A549 (cell line): ENCODE results near the gene TCP11L2. TPM values are rescaled to one million over a fixed set of nuclear protein-coding genes. Genes with fewer than 3 reads are reported as not detected.

ENCODE experiments used
- ATAC-seq, 2 experiments: fragments of 200-7000 bp in 1 of 2; fragments of >200 bp in 1 of 2; cut with Nextera tagmentation in 1 of 2; cut with Tn5 transposase in 1 of 2; 3 replicates each; pipeline versions ENCODE4 v1.8.0 to v1.9.1; 2018 to 2020; ENCODE audit warnings: mild to moderate bottlenecking in 1 of 2, moderate library complexity in 1 of 2
- CTCF ChIA-PET: fragments of 300-600 bp; sonication (Branson Sonifier 250); formaldehyde crosslinking; extraction: SDS; loops from one replicate; lab custom pipeline; 2021; ENCODE audit warnings: antibody characterized with exemption, inconsistent platforms; lab: Yijun Ruan, JAX
- POLR2A ChIA-PET: fragments of 350-600 bp; formaldehyde crosslinking; extraction: SDS; loops from one replicate; lab custom pipeline; 2021; ENCODE audit warnings: antibody characterized with exemption, inconsistent platforms; lab: Yijun Ruan, JAX
- DNase-seq, 2 experiments: peaks; one replicate each; pipeline versions ENCODE4 v3.0.0 to v3.0.0-alpha.2; 2011 to 2016; ENCODE audit warnings: low read depth in 1 of 2, low spot score in 1 of 2
- FAIRE-seq: peaks from 2 replicates; lab custom pipeline; 2011; peaks lifted over from hg19 to GRCh38; lab: Jason Lieb, UNC
- H3K27ac ChIP-seq, 2 experiments: fragments of >200 bp; sonication (Bioruptor Twin); formaldehyde crosslinking; 3 replicates each; pipeline ENCODE4 v1.5.1; 2016 to 2017
- H3K4me1 ChIP-seq: fragments of >200 bp; sonication (Bioruptor Twin); formaldehyde crosslinking; 3 replicates; pipeline ENCODE4 v1.6.1; 2016
- H3K4me2 ChIP-seq: fragments of >200 bp; sonication (Bioruptor Twin); formaldehyde crosslinking; 3 replicates; pipeline ENCODE4 v1.6.1; 2016
- H3K4me3 ChIP-seq: fragments of >200 bp; sonication (Bioruptor Twin); formaldehyde crosslinking; 3 replicates; pipeline ENCODE4 v1.5.1; 2016
- H3K9me3 ChIP-seq: fragments of >200 bp; sonication (Bioruptor Twin); formaldehyde crosslinking; 3 replicates; pipeline ENCODE4 v1.6.1; 2016
- CBX8 ChIP-seq: fragments of 200-600 bp; sonication (generic); IDR thresholded peaks from 2 replicates; pipeline ENCODE4 v1.6.1; 2016
- CEBPB ChIP-seq, 2 experiments: fragments of >200 bp in 1 of 2; sonication (Bioruptor Twin) in 1 of 2; formaldehyde crosslinking in 1 of 2; IDR thresholded peaks; 2 replicates each; pipeline ENCODE4 v1.6.1; 2012 to 2016
- EHF ChIP-seq: fragments of 250-450 bp; sonication (Bioruptor Pico); IDR thresholded peaks from 2 replicates; pipeline ENCODE4 v1.5.0; 2020; ENCODE audit warnings: mild to moderate bottlenecking
- EHMT2 ChIP-seq: fragments of 200-600 bp; sonication (generic); IDR thresholded peaks from 2 replicates; pipeline ENCODE4 v1.6.1; 2016; ENCODE audit warnings: antibody characterized with exemption, low read depth, mild to moderate bottlenecking, moderate library complexity
- GATA3 ChIP-seq: IDR thresholded peaks from 2 replicates; pipeline ENCODE4 v1.6.1; 2012; ENCODE audit warnings: borderline replicate concordance
- HOXB5 ChIP-seq: fragments of 250-450 bp; sonication (Bioruptor Pico); IDR thresholded peaks from 2 replicates; pipeline ENCODE4 v1.5.0; 2020; ENCODE audit warnings: mild to moderate bottlenecking, moderate library complexity
- KDM1A ChIP-seq: fragments of 200-600 bp; sonication (generic); IDR thresholded peaks from 2 replicates; pipeline ENCODE4 v1.6.1; 2016; ENCODE audit warnings: low read depth, mild to moderate bottlenecking
- MAFK ChIP-seq: fragments of 450-650 bp; IDR thresholded peaks from 2 replicates; pipeline ENCODE4 v1.6.1; 2014; ENCODE audit not compliant: partially characterized antibody
- MYC ChIP-seq: IDR thresholded peaks from 2 replicates; pipeline ENCODE4 v1.6.1; 2012; ENCODE audit warnings: mild to moderate bottlenecking, inconsistent platforms, low read length, improper control_type of control experiment, borderline replicate concordance
- NPAS2 ChIP-seq: fragments of 250-450 bp; sonication (Bioruptor Pico); IDR thresholded peaks from 2 replicates; pipeline ENCODE4 v1.8.0; 2022; ENCODE audit warnings: mild to moderate bottlenecking, moderate library complexity, borderline replicate concordance
- POLR2A ChIP-seq: IDR thresholded peaks from 2 replicates; pipeline ENCODE4 v1.6.1; 2012; ENCODE audit warnings: mild to moderate bottlenecking, low read length
- RCOR1 ChIP-seq: fragments of 150-350 bp; IDR thresholded peaks from 2 replicates; pipeline ENCODE4 v1.6.1; 2014; ENCODE audit warnings: antibody characterized with exemption, low read length, low read depth
- RFX5 ChIP-seq: fragments of 450-650 bp; IDR thresholded peaks from 2 replicates; pipeline ENCODE4 v1.7.1; 2014; ENCODE audit warnings: antibody characterized with exemption, mild to moderate bottlenecking, moderate library complexity
- RNF2 ChIP-seq: fragments of 200-600 bp; sonication (generic); IDR thresholded peaks from 2 replicates; pipeline ENCODE4 v1.6.1; 2016; ENCODE audit warnings: low read depth, mild to moderate bottlenecking, antibody characterized with exemption, moderate library complexity, borderline replicate concordance
- SMC3 ChIP-seq: fragments of >200 bp; sonication (Bioruptor Twin); formaldehyde crosslinking; IDR thresholded peaks from 3 replicates; pipeline ENCODE4 v1.6.1; 2018; ENCODE audit warnings: inconsistent platforms
- TP53 ChIP-seq: fragments of 250-450 bp; sonication (Bioruptor Pico); IDR thresholded peaks from 2 replicates; pipeline ENCODE4 v1.5.0; 2021; ENCODE audit warnings: mild to moderate bottlenecking, moderate library complexity
- ZC3H11A ChIP-seq: fragments of 450-650 bp; IDR thresholded peaks from 2 replicates; pipeline ENCODE4 v1.6.1; 2014; ENCODE audit warnings: antibody characterized with exemption, mild to moderate bottlenecking
- ZNF302 ChIP-seq: fragments of 250-450 bp; sonication (Bioruptor Pico); IDR thresholded peaks from 2 replicates; pipeline ENCODE4 v1.9.0; 2021; ENCODE audit warnings: inconsistent platforms, mild to moderate bottlenecking, moderate library complexity
- WGBS: methylation state at CpG from one replicate; pipeline ENCODE4 v1.1.6; 2017; ENCODE audit errors: missing lambda C conversion rate; 5-methylcytosine and 5-hydroxymethylcytosine counted together
- polyA plus RNA-seq, 4 experiments: library from polyadenylated mRNA; depleted of rRNA in 3 of 4; stranded (reverse); fragments of >200 nt; fragmentation: RNase III in 1 of 4; extraction: RNeasy Plus Mini Kit Qiagen cat#74134 plus additional on column Dnase treatment in 1 of 4; gene quantifications; 2 replicates in 3 of 4; 3 replicates in 1 of 4; pipeline ENCODE4 v1.2.3, GENCODE V29; 2011 to 2017
- TF ChIP-seq, protein P1 (sequence below): fragments of 250-450 bp; sonication (Bioruptor Pico); IDR thresholded peaks from 2 replicates; pipeline ENCODE4 v1.5.0; 2021; ENCODE audit warnings: mild to moderate bottlenecking, moderate library complexity, borderline replicate concordance
- TF ChIP-seq, protein P2 (sequence below): fragments of 450-650 bp; IDR thresholded peaks from 2 replicates; pipeline ENCODE4 v1.6.1; 2014; ENCODE audit warnings: antibody characterized with exemption
- TF ChIP-seq, protein P3 (sequence below): fragments of 150-350 bp; IDR thresholded peaks from 2 replicates; pipeline ENCODE4 v1.6.1; 2014; ENCODE audit warnings: low read depth, mild to moderate bottlenecking, low read length
- TF ChIP-seq, protein P4 (sequence below): IDR thresholded peaks from 2 replicates; pipeline ENCODE4 v1.6.1; 2012

TCP11L2 gene
- polyA plus RNA-seq, 2 of the 4 experiments (the other 2 are of a cell fraction): 4.1 to 16.6 TPM

DNA sequence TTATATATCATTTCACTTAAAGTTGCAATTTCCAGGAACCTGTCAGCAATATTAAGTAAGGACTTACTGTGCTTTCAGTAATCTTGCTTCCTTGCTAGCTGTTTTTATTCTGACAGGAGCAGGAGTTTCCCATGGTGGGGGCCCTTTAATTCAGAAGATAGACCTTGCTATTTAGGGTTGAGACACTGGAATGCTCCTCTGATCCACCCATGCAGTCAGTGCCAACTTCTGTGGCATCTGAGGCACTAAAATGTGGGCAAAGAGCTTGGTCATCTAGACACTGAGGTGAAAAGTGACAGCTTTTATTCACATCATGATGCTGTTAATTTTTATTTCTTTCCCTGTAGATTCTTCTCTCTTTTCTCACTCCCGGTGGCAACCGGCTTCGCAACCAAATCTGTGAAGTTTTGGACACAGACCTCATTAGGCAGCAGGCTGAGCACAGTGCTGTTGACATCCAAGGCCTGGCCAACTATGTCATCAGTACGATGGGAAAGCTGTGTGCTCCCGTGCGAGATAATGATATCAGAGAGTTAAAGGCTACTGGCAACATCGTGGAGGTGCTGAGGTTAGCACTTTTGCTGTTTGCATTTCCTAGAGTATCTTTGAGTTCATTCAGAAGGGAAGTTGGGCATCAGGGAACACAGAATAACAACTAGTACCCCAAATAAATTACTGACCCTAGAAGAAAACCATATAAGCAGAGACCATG, 18.8 kb downstream of the TCP11L2 start:
- WGBS: 78% methylated on average over 7 of the region's 7 CpGs
- Histone ChIP-seq H3K4me1 (no peaks in the 10 kb centered on the region), H3K4me2 (no peak overlapping the region), H3K27ac (no peak overlapping the region), H3K9me3 (no peaks in the 10 kb centered on the region), H3K4me3 (no peak overlapping the region)
- POLR2A ChIA-PET: no interaction called here
- ATAC-seq: no peak
- TF ChIP-seq MAFK (peak; percentile 76), ZNF302 (CRISPR knock-in tag) (no peak)
- FAIRE-seq: no peak
- CTCF ChIA-PET: interaction anchor here (0.8 to 2.2 kb wide), 5 partner anchors 25 to 95 kb away, joined by 3 to 5 read pairs (median 3); no protein-coding TSS in a partner anchor
- DNase-seq: no peak

DNA sequence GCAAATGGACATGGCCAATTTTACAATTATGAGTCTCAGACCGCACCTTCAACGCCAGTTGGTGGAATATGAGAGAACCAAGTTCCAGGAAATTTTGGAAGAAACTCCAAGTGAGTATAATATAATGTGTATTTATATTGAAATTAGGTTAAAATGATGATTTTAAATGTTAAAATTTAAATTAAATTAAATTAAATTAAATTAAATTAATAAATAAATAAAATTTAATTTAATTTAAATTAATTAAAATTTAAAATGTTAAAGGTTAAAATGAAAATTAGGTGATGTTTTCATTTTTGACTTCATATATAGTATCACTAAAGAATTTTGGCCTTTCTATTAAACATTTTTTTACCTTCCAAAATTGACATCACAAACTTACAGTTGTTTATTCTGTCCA, 21.0 kb downstream of the TCP11L2 start:
- 92% methylated on average over 2 of the region's 2 CpGs for WGBS
- FAIRE-seq: no peak
- H3K9me3 ChIP-seq: no peaks in the 10 kb centered on the region
- H3K27ac ChIP-seq: no peak overlapping the region
- ATAC-seq: no peak
- no peak overlapping the region for H3K4me2 ChIP-seq
- H3K4me3 ChIP-seq: no peak overlapping the region
- ChIA-PET POLR2A (no interaction called here), CTCF (no interaction called here)
- DNase-seq: no peak
- H3K4me1 ChIP-seq: no peaks in the 10 kb centered on the region
- TF ChIP-seq ZC3H11A (no peak), RNF2 (no peak), ZNF302 (CRISPR knock-in tag) (no peak)
- TF ChIP-seq, all 56 proteins: peak for 0

DNA sequence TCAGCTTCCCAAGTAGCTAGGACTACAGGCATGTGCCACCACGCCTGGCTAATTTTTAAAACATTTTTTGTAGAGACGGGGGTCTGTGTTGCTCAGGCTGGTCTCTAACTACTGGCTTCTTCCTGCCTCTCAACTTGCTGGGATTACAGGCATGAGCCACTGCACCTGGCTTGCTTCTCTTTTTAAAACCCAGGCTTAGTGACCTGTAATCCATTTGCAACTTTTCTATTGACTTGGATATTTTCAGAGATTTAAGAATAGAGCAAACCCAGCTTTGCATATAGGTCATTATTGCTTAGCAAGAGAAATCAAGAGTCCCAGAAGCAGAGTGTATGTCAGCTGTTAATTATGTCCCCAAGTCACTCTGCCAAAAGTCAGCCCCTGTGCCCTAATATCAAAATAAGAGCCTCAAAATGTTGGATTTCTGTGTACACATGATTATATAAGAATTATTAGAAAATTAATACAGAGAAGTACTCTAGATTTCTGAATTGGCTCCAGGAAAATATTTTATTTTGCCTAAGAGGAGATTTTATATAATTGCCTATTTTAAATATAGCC, 24.9 kb downstream of the TCP11L2 start:
- Histone ChIP-seq H3K4me1 (no peaks in the 10 kb centered on the region), H3K4me3 (no peak overlapping the region), H3K9me3 (no peaks in the 10 kb centered on the region), H3K4me2 (no peak overlapping the region), H3K27ac (no peak overlapping the region)
- 53% methylated on average over 2 of the region's 2 CpGs for WGBS
- no peak for ATAC-seq
- CTCF ChIA-PET: interaction anchor here (1.4 kb wide), 1 partner anchor 12 kb away, joined by 4 read pairs; no protein-coding TSS in a partner anchor
- POLR2A ChIA-PET: no interaction called here
- no peak for DNase-seq
- TF ChIP-seq EHF (no peak), RFX5 (no peak), NPAS2 (CRISPR knock-in tag) (no peak), RCOR1 (no peak), KDM1A (no peak), MYC (no peak), POLR2A (no peak), GATA3 (no peak), TP53 (CRISPR knock-in tag) (no peak), CEBPB (IDR thresholded peaks at IDR 0.05) (no peak), EHMT2 (no peak), HOXB5 (CRISPR knock-in tag) (no peak), CBX8 (no peak), SMC3 (no peak)
- TF ChIP-seq, protein P1, sequence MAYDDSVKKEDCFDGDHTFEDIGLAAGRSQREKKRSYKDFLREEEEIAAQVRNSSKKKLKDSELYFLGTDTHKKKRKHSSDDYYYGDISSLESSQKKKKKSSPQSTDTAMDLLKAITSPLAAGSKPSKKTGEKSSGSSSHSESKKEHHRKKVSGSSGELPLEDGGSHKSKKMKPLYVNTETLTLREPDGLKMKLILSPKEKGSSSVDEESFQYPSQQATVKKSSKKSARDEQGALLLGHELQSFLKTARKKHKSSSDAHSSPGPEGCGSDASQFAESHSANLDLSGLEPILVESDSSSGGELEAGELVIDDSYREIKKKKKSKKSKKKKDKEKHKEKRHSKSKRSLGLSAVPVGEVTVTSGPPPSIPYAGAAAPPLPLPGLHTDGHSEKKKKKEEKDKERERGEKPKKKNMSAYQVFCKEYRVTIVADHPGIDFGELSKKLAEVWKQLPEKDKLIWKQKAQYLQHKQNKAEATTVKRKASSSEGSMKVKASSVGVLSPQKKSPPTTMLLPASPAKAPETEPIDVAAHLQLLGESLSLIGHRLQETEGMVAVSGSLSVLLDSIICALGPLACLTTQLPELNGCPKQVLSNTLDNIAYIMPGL: no peak
- TF ChIP-seq, protein P2, sequence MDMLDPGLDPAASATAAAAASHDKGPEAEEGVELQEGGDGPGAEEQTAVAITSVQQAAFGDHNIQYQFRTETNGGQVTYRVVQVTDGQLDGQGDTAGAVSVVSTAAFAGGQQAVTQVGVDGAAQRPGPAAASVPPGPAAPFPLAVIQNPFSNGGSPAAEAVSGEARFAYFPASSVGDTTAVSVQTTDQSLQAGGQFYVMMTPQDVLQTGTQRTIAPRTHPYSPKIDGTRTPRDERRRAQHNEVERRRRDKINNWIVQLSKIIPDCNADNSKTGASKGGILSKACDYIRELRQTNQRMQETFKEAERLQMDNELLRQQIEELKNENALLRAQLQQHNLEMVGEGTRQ: no peak
- TF ChIP-seq, protein P3, sequence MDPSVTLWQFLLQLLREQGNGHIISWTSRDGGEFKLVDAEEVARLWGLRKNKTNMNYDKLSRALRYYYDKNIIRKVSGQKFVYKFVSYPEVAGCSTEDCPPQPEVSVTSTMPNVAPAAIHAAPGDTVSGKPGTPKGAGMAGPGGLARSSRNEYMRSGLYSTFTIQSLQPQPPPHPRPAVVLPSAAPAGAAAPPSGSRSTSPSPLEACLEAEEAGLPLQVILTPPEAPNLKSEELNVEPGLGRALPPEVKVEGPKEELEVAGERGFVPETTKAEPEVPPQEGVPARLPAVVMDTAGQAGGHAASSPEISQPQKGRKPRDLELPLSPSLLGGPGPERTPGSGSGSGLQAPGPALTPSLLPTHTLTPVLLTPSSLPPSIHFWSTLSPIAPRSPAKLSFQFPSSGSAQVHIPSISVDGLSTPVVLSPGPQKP: no peak
- TF ChIP-seq, protein P4, sequence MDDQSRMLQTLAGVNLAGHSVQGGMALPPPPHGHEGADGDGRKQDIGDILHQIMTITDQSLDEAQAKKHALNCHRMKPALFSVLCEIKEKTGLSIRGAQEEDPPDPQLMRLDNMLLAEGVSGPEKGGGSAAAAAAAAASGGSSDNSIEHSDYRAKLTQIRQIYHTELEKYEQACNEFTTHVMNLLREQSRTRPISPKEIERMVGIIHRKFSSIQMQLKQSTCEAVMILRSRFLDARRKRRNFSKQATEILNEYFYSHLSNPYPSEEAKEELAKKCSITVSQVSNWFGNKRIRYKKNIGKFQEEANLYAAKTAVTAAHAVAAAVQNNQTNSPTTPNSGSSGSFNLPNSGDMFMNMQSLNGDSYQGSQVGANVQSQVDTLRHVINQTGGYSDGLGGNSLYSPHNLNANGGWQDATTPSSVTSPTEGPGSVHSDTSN: no peak
- no peak for FAIRE-seq
